Effector CD8-positive, alpha-beta T cell (primary cell): Measurements from ENCODE around the gene NAV1.
"Not testable (repeated sequence)": the region's sequence is repeated elsewhere in the genome, so short reads cannot be mapped to it uniquely, and the experiment has no call there.

Source experiments
- DNase-seq: peaks from one replicate; lab custom pipeline; 2025; lab: John Stamatoyannopoulos, UW
- total RNA-seq, 4 experiments: gene quantifications; one replicate each; lab custom pipeline; 2026; lab: John Stamatoyannopoulos, UW

Gene NAV1
- 2.6 to 4.2 (median 3.1) reads per million in 4 experiments for total RNA-seq

- DNase-seq: no peak
Observed at GRCh38 chr1:201538612-201539551, at the start of gene NAV1. TSS of gene NAV1 (plus strand) at chr1:201539127. CDS start at chr1:201622885, 83,758 bp downstream.

- no peak for DNase-seq
Observed at GRCh38 chr1:201489643-201490261, 49.2 kb upstream of the NAV1 start.

GRCh38 chr1:201490708-201491131 is 48.2 kb upstream of the NAV1 start:
- no peak for DNase-seq

- DNase-seq: no peak
Observed at GRCh38 chr1:201491896-201492511, 46.9 kb upstream of the NAV1 start.

GRCh38 chr1:201493026-201493656 is 45.8 kb upstream of the NAV1 start:
- not testable (repeated sequence) for DNase-seq

- DNase-seq: no peak
Observed at GRCh38 chr1:201493757-201494617, 44.9 kb upstream of the NAV1 start.

- DNase-seq: no peak
Observed at GRCh38 chr1:201495551-201496295, 43.2 kb upstream of the NAV1 start.

- no peak for DNase-seq
Observed at GRCh38 chr1:201496296-201496690, 42.6 kb upstream of the NAV1 start.

- DNase-seq: no peak
Observed at GRCh38 chr1:201497935-201498509, 40.9 kb upstream of the NAV1 start.

- no peak for DNase-seq
Observed at GRCh38 chr1:201498621-201499020, 40.3 kb upstream of the NAV1 start.

- no peak for DNase-seq
Observed at GRCh38 chr1:201499191-201499590, 39.7 kb upstream of the NAV1 start.

- no peak for DNase-seq
Observed at GRCh38 chr1:201499795-201500669, 38.9 kb upstream of the NAV1 start.

- no peak for DNase-seq
Observed at GRCh38 chr1:201500670-201501120, 38.2 kb upstream of the NAV1 start.

- no peak for DNase-seq
Observed at GRCh38 chr1:201501144-201501543, 37.8 kb upstream of the NAV1 start.

- no peak for DNase-seq
Observed at GRCh38 chr1:201501812-201502510, 37.0 kb upstream of the NAV1 start.

- no peak for DNase-seq
Observed at GRCh38 chr1:201502511-201502857, 36.4 kb upstream of the NAV1 start.

GRCh38 chr1:201503397-201504176 is 35.3 kb upstream of the NAV1 start:
- no peak for DNase-seq
